Measurements from ENCODE around the gene NPR2. TPM values are rescaled to one million over a fixed set of nuclear protein-coding genes. Genes with fewer than 3 reads are reported as not detected.

NPR2 gene
- total RNA-seq, 1 experiment from 2014 or later = 12.5 TPM

- H4K8ac ChIP-seq (replicated peaks; ENCODE audit: insufficient read length, low read depth, low read length) = no peak overlapping the region
- H3K79me1 ChIP-seq (ENCODE audit: insufficient read depth, low read depth, low read length, poor library complexity, severe bottlenecking) = no peaks in the 10 kb centered on the region
- no peak overlapping the region for H3K18ac ChIP-seq (ENCODE audit: insufficient read length, low read depth, low read length)
- WGBS (ENCODE audit: extremely low coverage, insufficient read length, low lambda C conversion rate) = no CpG with 5 or more reads among the region's 6 CpGs
- H3T11ph ChIP-seq (ENCODE audit: low read length) = no peak overlapping the region
- no peaks in the 10 kb centered on the region for H3K4me1 ChIP-seq (ENCODE audit: insufficient read depth, low read length)
- no peak overlapping the region for H3K9ac ChIP-seq (ENCODE audit: extremely low read depth, insufficient read length, low read length)
- no peak overlapping the region for H3K27ac ChIP-seq (ENCODE audit: insufficient read length, low read depth, low read length)
- no peak overlapping the region for H2BK12ac ChIP-seq (ENCODE audit: insufficient read length, low read depth, low read length)
- Mint-ChIP-seq H3K27ac (no peak overlapping the region), H3K9me3 (no peaks in the 10 kb centered on the region), H3K36me3 (ENCODE audit: insufficient read depth in 1 of 3, low read depth in 3 of 3) (peaks cover 0 to 10% (median 9%) of the 10 kb centered on the region in 3 experiments; a peak in 4 of 7 replicates), H3K4me3 (no peak overlapping the region), H3K27me3 (ENCODE audit: low read depth) (no peaks in the 10 kb centered on the region; the same call in 1 of the 2 replicates), H3K4me1 (peaks cover 0 to 5% of the 10 kb centered on the region in 2 experiments; a peak in 2 of 4 replicates)
- no peak overlapping the region for H2BK120ac ChIP-seq (ENCODE audit: low read depth, low read length, poor library complexity, severe bottlenecking)
- no peaks in the 10 kb centered on the region for H4K20me1 ChIP-seq (ENCODE audit: control insufficient read depth, insufficient read depth, insufficient read length)
- no peaks in the 10 kb centered on the region for H3K23me2 ChIP-seq (ENCODE audit: insufficient read length, low read depth, low read length, poor library complexity, severe bottlenecking)
- H3K56ac ChIP-seq (ENCODE audit: insufficient read length, low read depth, low read length) = no peak overlapping the region
- H2AFZ ChIP-seq (ENCODE audit: low read length) = no peak overlapping the region
- H2BK5ac ChIP-seq (ENCODE audit: insufficient read length, low read length) = no peak overlapping the region
- H3K14ac ChIP-seq (ENCODE audit: insufficient read depth, low read length) = no peak overlapping the region
- no peak overlapping the region for H2BK20ac ChIP-seq (ENCODE audit: low read depth, low read length, poor library complexity, severe bottlenecking)
- no peak overlapping the region for H4K91ac ChIP-seq (ENCODE audit: insufficient read length, low read depth, low read length)
- H3K79me2 ChIP-seq (ENCODE audit: insufficient read depth, low read length) = no peaks in the 10 kb centered on the region
- no peak overlapping the region for H2BK15ac ChIP-seq (ENCODE audit: low read depth, low read length)
- TF ChIP-seq, protein P1, sequence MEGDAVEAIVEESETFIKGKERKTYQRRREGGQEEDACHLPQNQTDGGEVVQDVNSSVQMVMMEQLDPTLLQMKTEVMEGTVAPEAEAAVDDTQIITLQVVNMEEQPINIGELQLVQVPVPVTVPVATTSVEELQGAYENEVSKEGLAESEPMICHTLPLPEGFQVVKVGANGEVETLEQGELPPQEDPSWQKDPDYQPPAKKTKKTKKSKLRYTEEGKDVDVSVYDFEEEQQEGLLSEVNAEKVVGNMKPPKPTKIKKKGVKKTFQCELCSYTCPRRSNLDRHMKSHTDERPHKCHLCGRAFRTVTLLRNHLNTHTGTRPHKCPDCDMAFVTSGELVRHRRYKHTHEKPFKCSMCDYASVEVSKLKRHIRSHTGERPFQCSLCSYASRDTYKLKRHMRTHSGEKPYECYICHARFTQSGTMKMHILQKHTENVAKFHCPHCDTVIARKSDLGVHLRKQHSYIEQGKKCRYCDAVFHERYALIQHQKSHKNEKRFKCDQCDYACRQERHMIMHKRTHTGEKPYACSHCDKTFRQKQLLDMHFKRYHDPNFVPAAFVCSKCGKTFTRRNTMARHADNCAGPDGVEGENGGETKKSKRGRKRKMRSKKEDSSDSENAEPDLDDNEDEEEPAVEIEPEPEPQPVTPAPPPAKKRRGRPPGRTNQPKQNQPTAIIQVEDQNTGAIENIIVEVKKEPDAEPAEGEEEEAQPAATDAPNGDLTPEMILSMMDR (conservative IDR thresholded peaks at IDR 0.05) = no peak
- no peak overlapping the region for H3K4ac ChIP-seq (ENCODE audit: low read depth, low read length)
- no peak for DNase-seq
- H3K23ac ChIP-seq (ENCODE audit: insufficient read length, low read depth, low read length) = no peak overlapping the region
- H4K5ac ChIP-seq (ENCODE audit: insufficient read length, low read depth, low read length) = no peak overlapping the region
- no peaks in the 10 kb centered on the region for H3K9me3 ChIP-seq (ENCODE audit: control insufficient read depth, low read depth, low read length)
- H3K27me3 ChIP-seq (ENCODE audit: insufficient read depth, low read length) = no peaks in the 10 kb centered on the region
- no peak overlapping the region for H2AK5ac ChIP-seq (ENCODE audit: insufficient read length, low read length)
- no peak overlapping the region for H3K4me2 ChIP-seq (ENCODE audit: insufficient read depth, insufficient read length, low read length)
These were observed 6.1 kb downstream of the NPR2 start for GRCh38 chr9:35797311-35798109.
